Endothelial cell of umbilical vein (primary cell): ENCODE results near the gene RBM28. TPM values are rescaled to one million over a fixed set of nuclear protein-coding genes. Genes with fewer than 3 reads are reported as not detected.

ENCODE experiments used
- BruUV-seq: library from RNA; stranded (reverse); fragments of 400-500 nt; replicated peaks from 2 replicates; lab custom pipeline; 2021; lab: Mats Ljungman, UMichigan
- CTCF ChIA-PET: fragments of 300-600, 350-600 bp; sonication (Branson Sonifier 250); formaldehyde crosslinking; loops from one replicate; lab custom pipeline; 2021; ENCODE audit warnings: antibody characterized with exemption, inconsistent platforms; lab: Charles Lee
- POLR2A ChIA-PET: fragments of 300-600, 350-600 bp; sonication (Branson Sonifier 250); formaldehyde crosslinking; loops from one replicate; lab custom pipeline; 2021; ENCODE audit warnings: antibody characterized with exemption, inconsistent platforms; lab: Charles Lee
- DNase-seq: peaks from one replicate; pipeline ENCODE4 v3.0.0-alpha.2; 2011; ENCODE audit warnings: low read depth, low spot score
- FAIRE-seq: peaks from 2 replicates; lab custom pipeline; 2011; peaks lifted over from hg19 to GRCh38; lab: Jason Lieb, UNC
- H2AFZ ChIP-seq: 2 replicates; pipeline ENCODE4 v1.6.0; 2012; ENCODE audit warnings: low read depth, low read length, control low read depth, inconsistent platforms
- H3K27ac ChIP-seq: 2 replicates; pipeline ENCODE4 v1.5.1; 2011; ENCODE audit warnings: low read depth, mild to moderate bottlenecking, control low read depth, low read length, moderate library complexity; ENCODE audit not compliant: insufficient read depth
- H3K27me3 ChIP-seq, 2 experiments: 2 replicates each; pipeline versions ENCODE4 v1.6.0 to v1.6.1; 2011; ENCODE audit warnings: low read length in 2 of 2, mixed read lengths in 1 of 2; ENCODE audit not compliant: control insufficient read depth in 2 of 2, insufficient read depth in 2 of 2
- H3K36me3 ChIP-seq, 2 experiments: 2 replicates in 1 of 2; 3 replicates in 1 of 2; pipeline ENCODE4 v1.5.1; 2011; ENCODE audit warnings: low read length in 2 of 2, mild to moderate bottlenecking in 1 of 2, moderate library complexity in 1 of 2; ENCODE audit not compliant: control insufficient read depth in 2 of 2, insufficient read depth in 2 of 2; ENCODE audit errors: extremely low read depth in 1 of 2
- H3K4me1 ChIP-seq: 3 replicates; pipeline ENCODE4 v1.5.1; 2011; ENCODE audit warnings: mild to moderate bottlenecking, low read length; ENCODE audit not compliant: control insufficient read depth, insufficient read depth; ENCODE audit errors: extremely low read depth
- H3K4me2 ChIP-seq: 2 replicates; pipeline ENCODE4 v1.6.1; 2011; ENCODE audit warnings: low read length, control low read depth, mixed read lengths; ENCODE audit not compliant: insufficient read depth
- H3K4me3 ChIP-seq, 3 experiments: fragments of 200-600 bp in 1 of 3; sonication (generic), shearing (Covaris generic) in 1 of 3; replicated peaks in 1 of 3; 2 replicates each; pipeline ENCODE4 v1.5.1; 2011 to 2016; ENCODE audit warnings: control low read depth in 3 of 3, low read length in 3 of 3, mild to moderate bottlenecking in 2 of 3, inconsistent platforms in 1 of 3, low read depth in 1 of 3, moderate library complexity in 1 of 3; ENCODE audit not compliant: insufficient read depth in 1 of 3
- H3K79me2 ChIP-seq: 2 replicates; pipeline ENCODE4 v1.6.0; 2012; ENCODE audit warnings: low read length, inconsistent platforms; ENCODE audit not compliant: control insufficient read depth, insufficient read depth
- H3K9ac ChIP-seq: replicated peaks from 2 replicates; pipeline ENCODE3; 2011; ENCODE audit warnings: low read length, control low read depth; ENCODE audit not compliant: insufficient read depth; ENCODE audit errors: extremely low read depth
- H3K9me1 ChIP-seq: replicated peaks from 3 replicates; pipeline ENCODE4 v1.6.0; 2011; ENCODE audit warnings: mild to moderate bottlenecking, low read length; ENCODE audit not compliant: control insufficient read depth, insufficient read depth; ENCODE audit errors: extremely low read depth
- H3K9me3 ChIP-seq: replicated peaks from 2 replicates; pipeline ENCODE4 v1.5.1; 2012; ENCODE audit warnings: low read length, inconsistent platforms; ENCODE audit not compliant: control insufficient read depth, insufficient read depth
- H4K20me1 ChIP-seq: replicated peaks from 2 replicates; pipeline ENCODE3; 2011; ENCODE audit warnings: mild to moderate bottlenecking, low read length; ENCODE audit not compliant: control insufficient read depth, insufficient read depth; ENCODE audit errors: extremely low read depth
- CTCF ChIP-seq, 2 donors: IDR thresholded peaks; 1 replicate in 1 of 2; 2 replicates in 1 of 2; pipeline ENCODE4 v1.5.1; 2011; ENCODE audit warnings: low read length in 2 of 2, mild to moderate bottlenecking in 2 of 2, moderate library complexity in 2 of 2, control low read depth in 1 of 2, inconsistent platforms in 1 of 2, low read depth in 1 of 2; ENCODE audit not compliant: insufficient read depth in 1 of 2; ENCODE audit errors: extremely low read depth in 1 of 2
- EZH2 ChIP-seq: IDR thresholded peaks from 2 replicates; pipeline ENCODE4 v1.6.1; 2012; ENCODE audit warnings: borderline replicate concordance, low read depth, mild to moderate bottlenecking, moderate library complexity, low read length, inconsistent platforms; ENCODE audit not compliant: severe bottlenecking
- GATA2 ChIP-seq: IDR thresholded peaks from 2 replicates; pipeline ENCODE4 v1.7.0; 2011; ENCODE audit warnings: low read depth, mild to moderate bottlenecking, moderate library complexity, mixed read lengths, low read length; ENCODE audit not compliant: insufficient read length, insufficient read depth
- JUN ChIP-seq: IDR thresholded peaks from 2 replicates; pipeline ENCODE4 v1.6.1; 2011; ENCODE audit warnings: borderline replicate concordance, low read depth; ENCODE audit not compliant: insufficient read length, insufficient read depth
- MAX ChIP-seq: IDR thresholded peaks from 2 replicates; pipeline ENCODE4 v1.6.1; 2011; ENCODE audit not compliant: insufficient read depth, insufficient read length
- MYC ChIP-seq: IDR thresholded peaks from one replicate; pipeline ENCODE4 v1.6.1; 2011; ENCODE audit warnings: mild to moderate bottlenecking, low read depth, low read length
- POLR2AphosphoS5 ChIP-seq: IDR thresholded peaks from 2 replicates; pipeline ENCODE4 v1.6.1; 2012; ENCODE audit warnings: low read depth, mild to moderate bottlenecking, control low read depth, low read length, moderate library complexity; ENCODE audit not compliant: insufficient read depth
- dilution Hi-C: fragments of 300-500 bp; cut with MboI; formaldehyde crosslinking; loops from one replicate; pipeline ENCODE4 v1.15.0; 2019; ENCODE audit warnings: low sequenced_read_pairs; ENCODE audit not compliant: extremely low pct_ligation_motif_present
- intact Hi-C: fragments of 100-400 bp; cut with micrococcal nuclease; formaldehyde crosslinking; loops from one replicate; pipeline ENCODE4 v1.10.0; 2022
- polyA plus RNA-seq, 4 experiments: library from polyadenylated mRNA; depleted of rRNA in 3 of 4; stranded (reverse) in 3 of 4; unstranded in 1 of 4; fragments of >200 nt; gene quantifications; 2 replicates each; pipeline versions ENCODE4 v1.2.1 to v1.2.3, GENCODE V29; 2011 to 2012; ENCODE audit warnings: missing spikeins in 1 of 4
- total RNA-seq: library from RNA; stranded (reverse); gene quantifications from 2 replicates; pipeline ENCODE4 v1.2.3, GENCODE V29; 2021

The RBM28 gene
- total and polyA plus RNA-seq, 2 donors (not counting 3 experiments of a cell fraction or from before 2014, with no cell fraction given): 11.6 to 58.7 TPM

GRCh38 chr7:128365432-128365831, 21.7 kb upstream of the RBM28 start:
- Histone ChIP-seq H3K9me3 (no peaks in the 10 kb centered on the region), H3K4me1 (peaks cover 4% of the 10 kb centered on the region), H3K79me2 (no peaks in the 10 kb centered on the region), H3K9ac (no peak overlapping the region), H3K36me3 (no peaks in the 10 kb centered on the region), H3K9me1 (no peaks in the 10 kb centered on the region), H4K20me1 (no peaks in the 10 kb centered on the region), H2AFZ (no peak overlapping the region), H3K4me2 (no peak overlapping the region), H3K27me3 (peaks cover 39 to 57% of the 10 kb centered on the region in 2 experiments), H3K4me3 (no peak overlapping the region), H3K27ac (no peak overlapping the region)
- ChIA-PET CTCF (interaction anchor here (1.4 to 5.4 kb wide), 3 partner anchors 18 to 24 kb away, joined by 3 to 24 read pairs (median 4); no protein-coding TSS in a partner anchor), POLR2A (no interaction called here)
- TF ChIP-seq GATA2: no peak
- no peak for TF ChIP-seq MYC
- TF ChIP-seq EZH2: no peak
- TF ChIP-seq CTCF (IDR thresholded peaks at IDR 0.05; ENCODE audit: extremely low read depth in 1 of 2, insufficient read depth in 1 of 2, low read depth in 1 of 2, low read length in 2 of 2): no peak
- no peak for TF ChIP-seq MAX
- TF ChIP-seq POLR2AphosphoS5: no peak
- TF ChIP-seq JUN: no peak
- dilution Hi-C loops: no loop called here
- BruUV-seq: no TSS peak
- DNase-seq: no peak
- intact Hi-C loops: no loop called here
- FAIRE-seq: no peak
